HG02678 (cell line): ENCODE measurements around the gene ANKMY2.
"Not testable (repeated sequence)": the region's sequence is repeated elsewhere in the genome, so short reads cannot be mapped to it uniquely, and the experiment has no call there.

Source experiments
- ATAC-seq: cut with Tn5 transposase; IDR thresholded peaks from one replicate; pipeline ENCODE4 v1.9.1; 2021; ENCODE audit warnings: mild to moderate bottlenecking, moderate library complexity; ENCODE audit not compliant: unreplicated experiment

Gene ANKMY2

GRCh38 chr7:16659854-16660497 lies 14.4 kb upstream of the ANKMY2 start:
- ATAC-seq, result not testable (repeated sequence)

DNA sequence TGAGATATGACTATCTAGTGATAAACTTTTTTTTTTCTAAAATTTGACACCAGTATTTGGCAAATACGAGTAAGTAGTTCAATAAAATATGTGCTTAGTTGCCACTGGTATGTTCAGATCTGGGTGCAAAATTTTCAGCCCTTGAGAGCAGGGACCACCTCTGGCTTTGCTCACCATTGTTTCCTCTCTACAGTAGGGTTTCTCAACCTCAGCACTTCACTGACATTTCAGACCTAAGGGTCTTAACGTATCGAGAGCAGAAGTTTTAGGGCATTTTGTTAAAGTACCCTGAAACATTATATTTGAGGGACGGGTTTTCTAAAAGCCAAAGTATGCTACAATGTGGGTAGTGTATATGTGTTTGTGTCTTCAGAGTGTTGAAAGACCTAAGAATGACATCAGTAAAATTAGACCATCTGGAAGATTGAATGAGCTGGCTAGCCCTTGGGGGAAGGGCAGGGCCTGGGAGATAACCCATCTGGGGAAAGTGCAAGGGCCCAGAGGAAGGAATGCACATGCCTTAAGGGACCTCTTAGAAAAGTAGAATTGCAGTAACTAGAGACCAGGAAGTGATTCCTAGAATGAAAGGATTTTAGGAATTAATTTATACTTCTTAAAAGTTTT lies 12.2 kb upstream of the ANKMY2 start:
- ATAC-seq, result no peak

DNA sequence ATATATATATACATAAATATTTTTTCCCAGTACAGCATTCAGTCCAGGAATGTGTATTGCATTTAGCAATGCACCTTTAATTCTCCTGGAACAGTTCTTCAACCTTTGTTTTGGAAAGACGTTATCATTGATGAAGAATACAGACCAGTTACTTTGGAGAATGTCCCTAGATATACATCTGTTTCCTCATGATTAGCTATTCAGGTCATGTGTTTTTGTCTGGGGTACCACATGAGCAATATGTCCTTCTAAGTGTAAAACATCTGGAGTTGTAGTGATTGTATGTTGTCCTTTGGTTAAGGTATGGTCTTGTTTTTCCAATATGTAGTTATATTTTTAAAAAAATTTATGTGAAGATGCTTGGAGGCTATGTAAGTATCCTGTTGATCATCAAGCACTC lies 10.6 kb upstream of the ANKMY2 start:
- ATAC-seq, result no peak

DNA sequence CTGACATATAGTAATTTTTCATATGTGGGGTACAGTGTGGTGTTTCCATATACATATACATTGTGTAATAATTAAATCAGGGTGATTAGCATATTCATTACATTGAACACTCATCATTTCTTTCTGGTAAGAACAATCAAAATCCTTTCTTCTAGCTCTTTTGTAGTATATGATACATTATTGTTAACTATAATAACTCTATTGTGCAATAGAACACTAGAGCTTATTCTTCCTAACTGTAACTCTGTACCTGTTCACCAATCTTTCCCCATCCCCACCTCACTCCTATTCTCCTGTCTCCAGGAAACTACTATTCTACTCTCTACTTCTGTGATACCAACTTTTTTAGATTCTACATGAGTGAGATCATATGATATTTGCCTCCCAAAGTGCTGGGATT lies 9.8 kb upstream of the ANKMY2 start:
- no peak for ATAC-seq

GRCh38 chr7:16652888-16653287 lies 7.3 kb upstream of the ANKMY2 start:
- no peak for ATAC-seq

DNA sequence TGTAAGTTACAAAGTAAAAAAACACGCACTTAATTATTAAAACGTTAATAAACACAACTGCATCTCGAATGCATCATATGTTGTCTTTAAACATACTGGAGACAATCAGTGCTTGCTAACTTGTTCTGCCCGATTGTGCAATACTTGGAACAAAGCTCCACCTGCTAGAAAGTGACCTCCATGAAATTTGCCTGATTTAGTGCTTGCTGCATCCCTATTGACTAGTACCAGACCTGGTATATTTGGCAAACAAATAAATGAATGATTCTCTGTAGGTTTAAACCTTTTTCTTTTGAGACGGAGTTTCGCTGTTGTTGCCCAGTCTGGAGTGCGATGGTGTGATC lies 6.7 kb upstream of the ANKMY2 start:
- ATAC-seq, result no peak

DNA sequence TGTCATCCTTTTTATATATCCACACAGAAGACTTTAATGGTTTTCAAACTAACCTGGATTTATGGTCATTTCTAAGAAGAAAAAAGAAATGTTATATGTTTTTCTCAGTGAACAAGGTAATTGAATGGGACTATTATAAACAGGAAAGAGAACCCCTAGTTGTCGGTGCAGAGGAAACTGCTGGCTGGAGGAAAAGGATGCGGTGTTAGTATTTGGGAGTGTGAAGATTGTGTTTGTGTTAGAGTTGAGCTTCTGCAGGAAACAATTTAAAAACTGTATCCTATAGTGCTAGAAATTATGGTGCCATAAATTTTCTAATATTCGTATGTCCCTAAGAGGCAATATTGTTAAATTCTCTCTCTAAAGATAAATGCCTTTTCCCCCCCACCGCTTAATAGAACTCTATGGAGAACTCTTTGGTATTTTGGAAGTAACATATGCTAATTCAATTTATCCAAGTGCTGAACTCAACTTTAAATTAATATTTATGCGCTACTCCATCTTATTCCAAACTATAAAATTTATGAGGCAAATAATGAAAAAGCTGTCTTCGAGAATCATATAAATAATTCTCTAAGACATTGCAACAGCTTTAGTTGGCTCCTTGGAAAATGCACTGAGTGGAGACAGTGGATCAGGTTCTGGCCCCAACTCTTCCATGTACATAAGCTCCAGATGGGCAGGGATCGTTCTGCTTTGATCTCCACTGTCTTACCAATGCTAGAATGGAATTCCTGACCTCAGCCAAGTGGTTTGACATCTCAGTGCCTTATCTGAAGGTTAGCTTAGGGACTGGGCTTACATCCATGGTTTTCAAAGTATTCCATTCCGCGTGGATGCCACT lies 6.1 kb upstream of the ANKMY2 start:
- ATAC-seq, result no peak

DNA sequence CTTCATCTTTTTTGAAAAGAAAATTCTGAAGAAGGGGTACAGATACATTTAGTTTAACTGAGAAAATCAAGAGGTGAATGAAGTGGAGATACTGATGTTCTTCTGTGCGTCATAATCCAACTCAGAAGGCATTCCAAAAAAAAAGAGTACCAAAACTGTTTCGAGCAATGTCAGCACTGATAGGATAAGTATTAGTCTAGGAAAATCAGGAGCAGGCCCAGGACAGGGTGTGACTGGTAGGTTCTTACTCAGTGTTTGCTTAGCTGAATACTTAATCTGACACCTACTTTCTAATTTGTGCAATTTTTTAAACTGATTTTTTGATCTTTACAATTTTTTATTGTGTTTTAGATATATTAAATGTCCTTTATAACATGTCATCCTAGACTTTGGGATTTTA lies 4.7 kb upstream of the ANKMY2 start:
- ATAC-seq, result no peak

GRCh38 chr7:16649196-16649595 lies 3.6 kb upstream of the ANKMY2 start:
- no peak for ATAC-seq

- ATAC-seq, result no peak
These were observed 3.0 kb upstream of the ANKMY2 start for GRCh38 chr7:16648551-16648950.

DNA sequence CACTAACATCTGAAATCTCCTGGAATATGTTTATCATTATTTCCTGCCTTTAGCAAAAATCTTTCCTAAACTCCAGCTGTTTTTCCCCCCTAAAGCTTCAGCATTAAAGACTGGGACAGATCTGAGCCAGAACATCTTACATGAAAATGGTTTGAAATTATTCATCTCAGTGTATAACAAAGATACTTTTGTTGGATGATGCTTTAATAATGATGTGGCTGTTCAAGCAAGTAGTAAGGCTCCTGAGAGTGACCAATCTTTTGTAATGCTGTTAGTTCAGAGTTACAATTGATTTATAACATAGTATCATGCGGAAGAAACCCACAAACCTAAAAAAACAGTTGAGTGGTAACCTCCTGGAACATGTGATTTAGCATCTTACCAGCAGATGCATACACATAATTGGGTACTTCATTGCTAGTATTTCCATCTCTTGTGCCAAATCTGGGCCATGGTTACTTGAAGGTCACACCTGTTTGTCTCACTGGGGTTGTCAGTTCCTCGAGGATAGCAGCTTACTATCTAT lies 1.9 kb upstream of the ANKMY2 start:
- no peak for ATAC-seq

DNA sequence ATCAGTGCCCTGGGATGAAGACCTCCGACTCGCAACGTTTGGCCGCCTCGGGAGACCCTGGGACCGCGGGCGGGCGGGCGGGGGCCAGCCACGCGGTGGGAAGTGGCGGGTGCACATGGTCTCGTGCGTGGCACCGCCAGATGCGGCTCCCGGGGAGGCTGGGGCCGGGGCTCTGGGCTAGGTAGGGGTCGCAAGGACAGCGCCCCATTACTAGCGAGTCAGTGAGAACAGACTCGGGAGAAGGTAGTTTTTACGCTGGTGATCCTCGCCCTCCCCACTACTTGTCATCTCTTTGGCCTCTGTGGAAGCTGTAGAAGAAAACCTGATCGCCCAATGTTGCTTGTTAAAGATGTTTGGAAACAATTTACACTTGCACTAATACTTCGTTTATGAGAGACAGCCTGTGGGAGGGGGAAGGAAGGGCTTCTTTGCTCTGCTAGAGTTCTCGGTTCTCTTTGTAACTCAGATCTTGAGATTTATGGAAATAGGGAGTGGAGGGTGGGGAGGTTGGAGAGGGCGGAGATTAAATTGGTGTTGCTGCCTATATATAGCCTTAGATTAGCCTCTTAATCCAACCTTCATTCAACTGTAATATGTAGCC lies 1.0 kb upstream of the ANKMY2 start:
- no peak for ATAC-seq

GRCh38 chr7:16644636-16645592 lies 640 bp downstream of the ANKMY2 start:
- no peak for ATAC-seq

- no peak for ATAC-seq
These were observed 1.4 kb downstream of the ANKMY2 start for GRCh38 chr7:16644157-16644556.

DNA sequence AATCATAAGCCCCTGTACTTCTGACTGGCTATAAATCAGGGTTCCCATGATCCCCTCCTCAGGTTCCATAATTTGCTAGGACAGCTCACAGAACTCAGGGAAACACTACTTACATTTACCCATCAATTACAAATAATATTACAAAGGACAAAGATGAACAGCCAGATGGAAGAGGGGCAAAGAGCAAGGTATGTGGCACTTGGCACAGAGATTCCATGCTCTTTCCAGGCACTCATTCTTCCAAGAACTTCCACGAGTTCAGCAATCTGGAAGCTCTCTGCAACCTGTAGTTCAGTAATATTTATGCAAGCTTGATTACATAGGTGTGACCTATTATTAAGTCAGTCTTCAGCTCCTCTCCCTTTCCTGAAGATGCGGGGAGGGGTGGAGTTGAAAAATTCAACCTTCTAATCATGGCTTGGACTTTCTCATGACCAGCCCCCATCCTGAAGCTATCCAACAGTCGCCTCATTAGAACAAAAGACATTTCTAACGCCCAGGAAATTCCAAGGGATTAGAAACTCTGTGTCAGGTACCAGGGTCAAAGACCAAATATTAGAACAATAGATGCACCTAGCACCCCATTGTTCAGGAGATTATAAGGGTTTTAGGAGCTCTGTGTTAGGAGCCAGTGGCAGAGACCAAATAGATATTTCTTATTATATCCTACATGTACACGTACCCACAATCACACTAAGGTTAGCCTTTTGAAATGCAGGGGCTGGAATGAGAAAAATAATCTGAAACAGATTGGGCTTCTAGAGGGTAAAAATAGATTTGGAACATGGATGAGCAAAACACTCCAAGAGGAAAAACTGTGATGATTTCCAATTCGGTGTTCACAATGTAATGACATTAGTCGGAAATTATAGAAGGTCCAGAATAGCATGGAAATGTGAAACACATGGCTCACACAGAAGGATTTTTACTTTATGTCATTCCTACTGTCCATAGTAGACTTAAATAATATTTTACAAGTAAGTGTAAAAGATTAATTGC lies 7.0 kb downstream of the ANKMY2 start:
- no peak for ATAC-seq

GRCh38 chr7:16637379-16637778 lies 8.2 kb downstream of the ANKMY2 start:
- ATAC-seq, result no peak

DNA sequence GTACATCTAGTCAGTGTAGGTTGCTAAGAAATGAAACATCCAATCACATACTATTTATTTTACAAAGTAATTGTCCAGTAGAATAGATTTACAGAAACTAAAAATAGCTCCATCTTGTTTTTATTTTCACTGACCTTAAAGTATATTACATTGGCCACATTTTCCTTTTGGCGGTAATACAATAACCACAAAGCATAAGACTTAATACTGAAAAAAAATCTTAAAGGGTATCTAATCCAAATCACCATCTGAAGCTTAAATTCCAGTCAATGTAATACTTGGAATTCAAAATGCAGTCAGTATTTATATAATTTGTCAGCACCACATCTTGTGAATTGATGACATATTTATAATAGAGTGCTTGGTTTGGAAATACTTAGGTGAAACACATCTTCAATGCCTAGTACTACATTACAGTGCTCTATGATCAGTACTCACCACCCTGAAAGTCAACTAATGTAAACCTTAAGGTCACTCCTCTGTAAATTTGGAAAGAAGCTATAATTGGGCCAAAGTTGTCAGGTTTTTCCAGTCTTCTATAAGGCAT lies 8.9 kb downstream of the ANKMY2 start:
- ATAC-seq, result no peak

GRCh38 chr7:16634271-16634738 lies 11.2 kb downstream of the ANKMY2 start:
- no peak for ATAC-seq

DNA sequence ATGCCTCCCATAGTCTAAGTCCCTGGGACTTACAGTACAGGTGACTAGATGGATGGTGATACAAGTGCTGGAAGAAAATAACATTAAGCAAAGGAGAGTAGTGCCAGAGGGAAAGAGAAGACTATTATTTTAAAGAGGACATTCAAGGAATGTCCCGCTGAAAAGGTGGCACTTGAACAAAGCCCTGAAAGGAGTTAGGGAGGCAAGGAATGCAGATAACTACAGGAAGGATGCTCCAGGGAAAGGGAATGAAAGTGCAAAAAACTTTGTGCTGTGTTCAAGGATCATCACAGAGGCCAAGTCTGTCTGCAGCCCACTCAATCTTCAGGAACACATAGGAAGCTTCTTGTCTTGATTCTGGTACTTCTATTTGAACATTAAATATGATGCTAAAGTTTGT lies 14.9 kb downstream of the ANKMY2 start:
- no peak for ATAC-seq
